Testis (tissue), 2 donors: ENCODE data around the gene RPL7L1.

Source experiments
- POLR2A ChIP-seq: fragments of 450-650 bp; IDR thresholded peaks from one replicate; pipeline ENCODE4 v1.6.1; 2017; ENCODE audit warnings: antibody characterized with exemption, mild to moderate bottlenecking, moderate library complexity
- TF ChIP-seq, protein P1 (sequence below), 3 experiments: fragments of 450-650 bp in 2 of 3; fragments of 200-600 bp in 1 of 3; sonication (generic) in 1 of 3; IDR thresholded peaks; one replicate each; pipeline ENCODE4 v1.5.1; 2016 to 2019; ENCODE audit warnings: antibody characterized with exemption in 3 of 3, mild to moderate bottlenecking in 2 of 3, moderate library complexity in 1 of 3

DNA sequence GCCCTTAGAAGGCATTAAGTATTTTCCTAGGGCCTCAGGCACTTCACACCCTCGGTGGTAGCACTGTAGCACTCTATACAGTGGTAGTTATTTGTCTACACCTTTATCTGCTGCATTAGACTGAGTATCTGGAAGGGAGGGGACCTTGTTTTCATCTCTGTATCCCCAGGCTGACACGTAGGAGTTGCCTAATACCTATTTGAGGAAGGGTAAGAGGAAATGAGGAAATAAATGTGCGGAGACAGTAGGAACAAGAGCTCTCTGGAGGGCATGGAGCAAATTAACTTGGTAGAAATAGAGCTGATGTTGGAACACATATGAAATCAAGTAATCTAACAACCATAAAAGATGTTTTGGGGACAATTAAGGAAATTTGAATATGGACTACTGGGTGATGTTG, 53.8 kb downstream of the RPL7L1 start:
- TF ChIP-seq, protein P1, sequence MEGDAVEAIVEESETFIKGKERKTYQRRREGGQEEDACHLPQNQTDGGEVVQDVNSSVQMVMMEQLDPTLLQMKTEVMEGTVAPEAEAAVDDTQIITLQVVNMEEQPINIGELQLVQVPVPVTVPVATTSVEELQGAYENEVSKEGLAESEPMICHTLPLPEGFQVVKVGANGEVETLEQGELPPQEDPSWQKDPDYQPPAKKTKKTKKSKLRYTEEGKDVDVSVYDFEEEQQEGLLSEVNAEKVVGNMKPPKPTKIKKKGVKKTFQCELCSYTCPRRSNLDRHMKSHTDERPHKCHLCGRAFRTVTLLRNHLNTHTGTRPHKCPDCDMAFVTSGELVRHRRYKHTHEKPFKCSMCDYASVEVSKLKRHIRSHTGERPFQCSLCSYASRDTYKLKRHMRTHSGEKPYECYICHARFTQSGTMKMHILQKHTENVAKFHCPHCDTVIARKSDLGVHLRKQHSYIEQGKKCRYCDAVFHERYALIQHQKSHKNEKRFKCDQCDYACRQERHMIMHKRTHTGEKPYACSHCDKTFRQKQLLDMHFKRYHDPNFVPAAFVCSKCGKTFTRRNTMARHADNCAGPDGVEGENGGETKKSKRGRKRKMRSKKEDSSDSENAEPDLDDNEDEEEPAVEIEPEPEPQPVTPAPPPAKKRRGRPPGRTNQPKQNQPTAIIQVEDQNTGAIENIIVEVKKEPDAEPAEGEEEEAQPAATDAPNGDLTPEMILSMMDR (IDR thresholded peaks at IDR 0.05): no peak
- no peak for TF ChIP-seq POLR2A
